K562 (cell line): Measurements from ENCODE around the gene SULT2B1. TPM values are rescaled to one million over a fixed set of nuclear protein-coding genes. Genes with fewer than 3 reads are reported as not detected.
A peak's percentile ranks its signal among the peaks of the same experiment; 100 is the strongest.

ENCODE experiments used
- ATAC-seq: fragments of 200-7000 bp; cut with Tn5 transposase; 3 replicates; pipeline ENCODE4 v1.9.1; 2020; ENCODE audit warnings: moderate library complexity
- BruUV-seq: library from RNA; stranded (reverse); fragments of 400-500 nt; replicated peaks from 2 replicates; lab custom pipeline; 2021; lab: Mats Ljungman, UMichigan
- CTCF ChIA-PET: fragments of 300-600 bp; formaldehyde crosslinking; extraction: SDS; loops from one replicate; lab custom pipeline; 2021; ENCODE audit warnings: low intra/inter-chr PET ratio; lab: Yijun Ruan, JAX
- POLR2A ChIA-PET: fragments of 300-600, 350-650 bp; sonication (Branson Sonifier 250); formaldehyde crosslinking; extraction: SDS; loops from one replicate; lab custom pipeline; 2021; ENCODE audit warnings: antibody characterized with exemption, inconsistent platforms; lab: Yijun Ruan, JAX
- DNase-seq, 4 experiments: peaks; one replicate each; pipeline versions ENCODE4 v3.0.0 to v3.0.0-alpha.2; 2011 to 2018; ENCODE audit warnings: low spot score in 3 of 4, mixed read lengths in 3 of 4; ENCODE audit errors: extremely low read depth in 1 of 4
- FAIRE-seq: peaks from 2 replicates; lab custom pipeline; 2011; peaks lifted over from hg19 to GRCh38; lab: Jason Lieb, UNC
- H2AFZ ChIP-seq: 2 replicates; pipeline ENCODE4 v1.6.0; 2011; ENCODE audit warnings: low read depth, low read length, control low read depth, inconsistent platforms
- H3K27ac ChIP-seq: fragments of 200-600 bp; 3 replicates; pipeline ENCODE4 v1.8.0; 2011; ENCODE audit warnings: low read depth, mild to moderate bottlenecking, control low read depth, inconsistent platforms, low read length, moderate library complexity, mixed read lengths; ENCODE audit errors: extremely low read depth
- H3K27me3 ChIP-seq, 2 experiments: fragments of 300-600 bp in 1 of 2; 2 replicates in 1 of 2; 3 replicates in 1 of 2; pipeline versions ENCODE4 v1.6.0 to v1.8.0; 2011; ENCODE audit warnings: inconsistent platforms in 2 of 2, low read length in 2 of 2, mild to moderate bottlenecking in 1 of 2, mixed read lengths in 1 of 2, moderate library complexity in 1 of 2; ENCODE audit not compliant: control insufficient read depth in 2 of 2, insufficient read depth in 2 of 2
- H3K36me3 ChIP-seq: fragments of 300-600 bp; 3 replicates; pipeline ENCODE4 v1.8.0; 2011; ENCODE audit warnings: mild to moderate bottlenecking, low read length, inconsistent platforms; ENCODE audit not compliant: control insufficient read depth, insufficient read depth
- H3K4me1 ChIP-seq, 2 experiments: fragments of 200-600 bp in 1 of 2; replicated peaks in 1 of 2; 2 replicates in 1 of 2; 3 replicates in 1 of 2; pipeline versions ENCODE4 v1.5.1 to v1.8.0; 2011; ENCODE audit warnings: inconsistent platforms in 2 of 2, low read length in 2 of 2, mild to moderate bottlenecking in 1 of 2, mixed read lengths in 1 of 2, moderate library complexity in 1 of 2; ENCODE audit not compliant: control insufficient read depth in 2 of 2, insufficient read depth in 2 of 2
- H3K4me2 ChIP-seq: 2 replicates; pipeline ENCODE4 v1.6.1; 2011; ENCODE audit warnings: low read length, control low read depth, inconsistent platforms, mixed read lengths; ENCODE audit not compliant: insufficient read depth
- H3K4me3 ChIP-seq: fragments of 200-600 bp; sonication (generic), shearing (Covaris generic); 2 replicates; pipeline ENCODE4 v1.5.1; 2016; ENCODE audit warnings: control low read depth, inconsistent platforms
- H3K79me2 ChIP-seq: fragments of 200-600 bp; 3 replicates; pipeline ENCODE4 v1.8.0; 2011; ENCODE audit warnings: low read length, inconsistent platforms; ENCODE audit not compliant: control insufficient read depth, insufficient read depth
- H3K9ac ChIP-seq, 2 experiments: 2 replicates each; pipeline versions ENCODE4 v1.6.0 to v1.6.1; 2011; ENCODE audit warnings: low read depth in 2 of 2, low read length in 2 of 2, control low read depth in 1 of 2, inconsistent platforms in 1 of 2, mild to moderate bottlenecking in 1 of 2, mixed read lengths in 1 of 2; ENCODE audit not compliant: insufficient read depth in 1 of 2
- H3K9me1 ChIP-seq: one replicate; pipeline ENCODE4 v1.6.0; 2011; ENCODE audit warnings: inconsistent platforms, mild to moderate bottlenecking, low read length, moderate library complexity; ENCODE audit not compliant: control insufficient read depth, insufficient read depth
- H3K9me3 ChIP-seq: replicated peaks from 2 replicates; pipeline ENCODE4 v1.5.1; 2011; ENCODE audit warnings: low read depth, low read length, inconsistent platforms; ENCODE audit not compliant: control insufficient read depth, insufficient read depth
- H4K20me1 ChIP-seq: replicated peaks from 2 replicates; pipeline ENCODE4 v1.6.1; 2011; ENCODE audit warnings: low read length, inconsistent platforms, mixed read lengths; ENCODE audit not compliant: control insufficient read depth, insufficient read depth
- ETS1 ChIP-seq: conservative IDR thresholded peaks from 2 replicates; pipeline ENCODE4 v1.6.1; 2011; ENCODE audit warnings: low read depth, mild to moderate bottlenecking, low read length; ENCODE audit not compliant: control insufficient read depth
- FOXJ2 ChIP-seq: fragments of 200-800 bp; sonication (Bioruptor generic); IDR thresholded peaks from 2 replicates; pipeline ENCODE4 v1.6.1; 2016; ENCODE audit warnings: missing genetic modification characterization, missing compliant biosample characterization
- RBM17 ChIP-seq: fragments of 200-400 bp; formaldehyde crosslinking; IDR thresholded peaks from 2 replicates; pipeline ENCODE4 v1.6.1; 2017; ENCODE audit warnings: low read depth, mild to moderate bottlenecking, low read length, borderline replicate concordance
- YBX1 ChIP-seq: fragments of 450-650 bp; IDR thresholded peaks from 2 replicates; pipeline ENCODE4 v1.7.1; 2016; ENCODE audit warnings: mild to moderate bottlenecking
- YY1 ChIP-seq, 3 experiments: IDR thresholded peaks; 2 replicates each; pipeline ENCODE4 v1.6.1; 2011; ENCODE audit warnings: low read length in 2 of 3, mild to moderate bottlenecking in 2 of 3, moderate library complexity in 2 of 3, borderline replicate concordance in 1 of 3, control low read depth in 1 of 3, low read depth in 1 of 3; ENCODE audit not compliant: insufficient read depth in 3 of 3, insufficient replicate concordance in 2 of 3, control insufficient read depth in 1 of 3, insufficient read length in 1 of 3; ENCODE audit errors: extremely low read depth in 1 of 3
- ZNF197 ChIP-seq: fragments of 200-800 bp; sonication (Bioruptor generic); IDR thresholded peaks from 2 replicates; pipeline ENCODE4 v1.6.1; 2016; ENCODE audit warnings: low read depth, missing genetic modification characterization, missing compliant biosample characterization
- ZNF23 ChIP-seq: fragments of 250-450 bp; sonication (Bioruptor Pico); IDR thresholded peaks from 2 replicates; pipeline ENCODE4 v1.4.0; 2020; ENCODE audit warnings: mild to moderate bottlenecking
- ZNF609 ChIP-seq: sonication (generic); formaldehyde crosslinking; IDR thresholded peaks from 2 replicates; pipeline ENCODE4 v1.8.1; 2023; ENCODE audit warnings: missing genetic modification reagents, mild to moderate bottlenecking, borderline replicate concordance
- WGBS: fragments of 100-300 bp; shearing (Covaris generic); methylation state at CpG from one replicate; pipeline ENCODE4 v1.1.6; 2016; ENCODE audit warnings: low coverage, mixed read lengths; ENCODE audit not compliant: insufficient coverage; ENCODE audit errors: missing lambda C conversion rate; 5-methylcytosine and 5-hydroxymethylcytosine counted together
- in situ Hi-C: fragments of 300-500 bp; cut with MboI; formaldehyde crosslinking; loops from 4 replicates; pipeline ENCODE4 v1.15.0; 2018; ENCODE audit warnings: inconsistent platforms, mixed read lengths
- intact Hi-C: fragments of 100-400 bp; cut with micrococcal nuclease; formaldehyde crosslinking; loops from 2 replicates; pipeline ENCODE4 v1.14.2; 2022
- polyA plus RNA-seq, 8 experiments: library from polyadenylated mRNA; depleted of rRNA in 4 of 8; stranded (reverse) in 5 of 8; unstranded in 3 of 8; fragments of >200 nt; fragmentation: Nextera tagmentation in 2 of 8; fragmentation: Illumina TruSeq in 1 of 8; extraction: Ambion mirVana in 2 of 8; extraction: Trizol in 1 of 8; gene quantifications; 2 replicates each; pipeline versions ENCODE4 v1.2.1 to v1.2.3, GENCODE V29; 2011 to 2014; ENCODE audit warnings: inconsistent platforms in 1 of 8, missing spikeins in 1 of 8
- total RNA-seq, 7 experiments: library from RNA; depleted of rRNA in 6 of 7; stranded (reverse); fragments of >200 nt in 6 of 7; fragmentation: Illumina TruSeq in 2 of 7; extraction: Trizol in 2 of 7; gene quantifications; 2 replicates each; pipeline versions ENCODE4 v1.2.1 to v1.2.3, GENCODE V29; 2011 to 2021; ENCODE audit warnings: low replicate concordance in 1 of 7
- TF ChIP-seq, protein P1 (sequence below): fragments of 250-450 bp; sonication (Bioruptor Pico); IDR thresholded peaks from 2 replicates; pipeline ENCODE4 v1.4.0; 2020; ENCODE audit warnings: mild to moderate bottlenecking, moderate library complexity, borderline replicate concordance
- TF ChIP-seq, protein P2 (sequence below): fragments of 250-450 bp; sonication (Bioruptor Pico); IDR thresholded peaks from 2 replicates; pipeline ENCODE4 v1.8.0; 2022; ENCODE audit warnings: moderate library complexity, mild to moderate bottlenecking, inconsistent platforms

The SULT2B1 gene
- total and polyA plus RNA-seq, 9 of the 15 experiments (the other 6 are each of a cell fraction or from before 2014, with no cell fraction given): 0.09 to 0.62 (median 0.22) TPM; not detected in 2

- Histone ChIP-seq H3K79me2 (no peaks in the 10 kb centered on the region), H3K36me3 (no peaks in the 10 kb centered on the region), H3K27ac (no peak overlapping the region), H2AFZ (peak overlapping the region; percentile 94), H3K9ac (peak overlapping the region in 1 of 2 experiments; percentile 89; a peak in 1 of 4 replicates), H3K9me3 (no peaks in the 10 kb centered on the region), H3K9me1 (no peaks in the 10 kb centered on the region), H3K4me3 (peak overlapping the region; percentile 61; the same call in 1 of the 2 replicates), H4K20me1 (peaks cover 8% of the 10 kb centered on the region; the same call in 1 of the 2 replicates), H3K4me2 (peak overlapping the region; percentile 84), H3K4me1 (peaks cover 0 to 38% of the 10 kb centered on the region in 2 experiments; a peak in 3 of 5 replicates), H3K27me3 (peaks cover 7 to 19% of the 10 kb centered on the region in 2 experiments; a peak in 3 of 5 replicates)
- POLR2A ChIA-PET: interaction anchor here (0.5 to 1.2 kb wide), 9 partner anchors 16 to 1298 kb away, joined by 3 to 5 read pairs (median 3); no protein-coding TSS in a partner anchor
- intact Hi-C loops (no loop called here), in situ Hi-C loops (no loop called here)
- CTCF ChIA-PET: interaction anchor here (0.6 to 1.4 kb wide), 2 partner anchors 70 to 75 kb away, joined by 3 read pairs; no protein-coding TSS in a partner anchor
- 35% methylated on average over 11 of the region's 11 CpGs for WGBS
- DNase-seq (no peak), ATAC-seq (no peak), FAIRE-seq (no peak)
- no TSS peak for BruUV-seq
- TF ChIP-seq ZNF23 (CRISPR knock-in tag): no peak
- TF ChIP-seq ETS1: no peak
- no peak for TF ChIP-seq FOXJ2 (tag)
- no peak for TF ChIP-seq ZNF197 (CRISPR knock-in tag)
- TF ChIP-seq, protein P1, sequence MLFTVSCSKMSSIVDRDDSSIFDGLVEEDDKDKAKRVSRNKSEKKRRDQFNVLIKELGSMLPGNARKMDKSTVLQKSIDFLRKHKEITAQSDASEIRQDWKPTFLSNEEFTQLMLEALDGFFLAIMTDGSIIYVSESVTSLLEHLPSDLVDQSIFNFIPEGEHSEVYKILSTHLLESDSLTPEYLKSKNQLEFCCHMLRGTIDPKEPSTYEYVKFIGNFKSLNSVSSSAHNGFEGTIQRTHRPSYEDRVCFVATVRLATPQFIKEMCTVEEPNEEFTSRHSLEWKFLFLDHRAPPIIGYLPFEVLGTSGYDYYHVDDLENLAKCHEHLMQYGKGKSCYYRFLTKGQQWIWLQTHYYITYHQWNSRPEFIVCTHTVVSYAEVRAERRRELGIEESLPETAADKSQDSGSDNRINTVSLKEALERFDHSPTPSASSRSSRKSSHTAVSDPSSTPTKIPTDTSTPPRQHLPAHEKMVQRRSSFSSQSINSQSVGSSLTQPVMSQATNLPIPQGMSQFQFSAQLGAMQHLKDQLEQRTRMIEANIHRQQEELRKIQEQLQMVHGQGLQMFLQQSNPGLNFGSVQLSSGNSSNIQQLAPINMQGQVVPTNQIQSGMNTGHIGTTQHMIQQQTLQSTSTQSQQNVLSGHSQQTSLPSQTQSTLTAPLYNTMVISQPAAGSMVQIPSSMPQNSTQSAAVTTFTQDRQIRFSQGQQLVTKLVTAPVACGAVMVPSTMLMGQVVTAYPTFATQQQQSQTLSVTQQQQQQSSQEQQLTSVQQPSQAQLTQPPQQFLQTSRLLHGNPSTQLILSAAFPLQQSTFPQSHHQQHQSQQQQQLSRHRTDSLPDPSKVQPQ (CRISPR knock-in tag): no peak
- TF ChIP-seq, protein P2, sequence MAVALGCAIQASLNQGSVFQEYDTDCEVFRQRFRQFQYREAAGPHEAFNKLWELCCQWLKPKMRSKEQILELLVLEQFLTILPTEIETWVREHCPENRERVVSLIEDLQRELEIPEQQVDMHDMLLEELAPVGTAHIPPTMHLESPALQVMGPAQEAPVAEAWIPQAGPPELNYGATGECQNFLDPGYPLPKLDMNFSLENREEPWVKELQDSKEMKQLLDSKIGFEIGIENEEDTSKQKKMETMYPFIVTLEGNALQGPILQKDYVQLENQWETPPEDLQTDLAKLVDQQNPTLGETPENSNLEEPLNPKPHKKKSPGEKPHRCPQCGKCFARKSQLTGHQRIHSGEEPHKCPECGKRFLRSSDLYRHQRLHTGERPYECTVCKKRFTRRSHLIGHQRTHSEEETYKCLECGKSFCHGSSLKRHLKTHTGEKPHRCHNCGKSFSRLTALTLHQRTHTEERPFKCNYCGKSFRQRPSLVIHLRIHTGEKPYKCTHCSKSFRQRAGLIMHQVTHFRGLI (CRISPR knock-in tag): no peak
- no peak for TF ChIP-seq YBX1
- TF ChIP-seq YY1 (IDR thresholded peaks at IDR 0.05; ENCODE audit: borderline replicate concordance in 1 of 3, control insufficient read depth in 1 of 3, extremely low read depth in 1 of 3, insufficient read depth in 3 of 3, insufficient read length in 1 of 3, insufficient replicate concordance in 2 of 3, low read depth in 1 of 3, low read length in 2 of 3): no peak
- TF ChIP-seq ZNF609: no peak
- TF ChIP-seq RBM17: no peak
These were observed 37.9 kb upstream of the SULT2B1 start for GRCh38 chr19:48514123-48514458.
